HEK293 (cell line): ENCODE results near the gene DLK2.
A peak's percentile ranks its signal among the peaks of the same experiment; 100 is the strongest.

Experiments used
- CTCF ChIA-PET: fragments of 350-600 bp; formaldehyde crosslinking; extraction: SDS; loops from one replicate; lab custom pipeline; 2021; ENCODE audit warnings: antibody characterized with exemption; lab: Yijun Ruan, JAX
- POLR2A ChIA-PET: fragments of 300-600 bp; formaldehyde crosslinking; extraction: SDS; loops from one replicate; lab custom pipeline; 2020; ENCODE audit warnings: antibody characterized with exemption, inconsistent platforms; lab: Yijun Ruan, JAX
- H3K27ac ChIP-seq: fragments of 200-500 bp; sonication (Bioruptor generic); 2 replicates; pipeline ENCODE4 v1.5.1; 2014; ENCODE audit warnings: low read depth, low read length, control low read depth, inconsistent platforms; ENCODE audit errors: extremely low read depth
- H3K36me3 ChIP-seq, 2 experiments: fragments of 200-500 bp in 1 of 2; sonication (Bioruptor generic) in 1 of 2; 1 replicate in 1 of 2; 2 replicates in 1 of 2; pipeline ENCODE4 v1.5.1; 2014 to 2017; ENCODE audit warnings: inconsistent platforms in 2 of 2, low read length in 2 of 2; ENCODE audit not compliant: control insufficient read depth in 2 of 2, insufficient read depth in 1 of 2
- H3K4me1 ChIP-seq: fragments of 200-500 bp; sonication (Bioruptor generic); 2 replicates; pipeline ENCODE4 v1.5.1; 2014; ENCODE audit warnings: mild to moderate bottlenecking, low read length, inconsistent platforms; ENCODE audit not compliant: control insufficient read depth, insufficient read depth
- H3K4me3 ChIP-seq: 2 replicates; pipeline ENCODE4 v1.5.1; 2011; ENCODE audit warnings: low read depth, mild to moderate bottlenecking, control low read depth, low read length, moderate library complexity
- H3K9me3 ChIP-seq: fragments of 200-500 bp; sonication (Bioruptor generic); 2 replicates; pipeline ENCODE4 v1.5.1; 2014; ENCODE audit warnings: low read depth, low read length, inconsistent platforms; ENCODE audit not compliant: control insufficient read depth, insufficient read depth
- GFI1B ChIP-seq: fragments of 450-650 bp; formaldehyde crosslinking; IDR thresholded peaks from 2 replicates; pipeline ENCODE4 v1.5.1; 2016; ENCODE audit warnings: missing biosample characterization, missing genetic modification characterization
- KLF1 ChIP-seq: fragments of 450-650 bp; formaldehyde crosslinking; IDR thresholded peaks from 2 replicates; pipeline ENCODE4 v1.5.1; 2016; ENCODE audit warnings: missing biosample characterization, missing genetic modification characterization
- KLF8 ChIP-seq: fragments of 450-650 bp; formaldehyde crosslinking; IDR thresholded peaks from 2 replicates; pipeline ENCODE4 v1.5.1; 2016; ENCODE audit warnings: missing biosample characterization, missing genetic modification characterization
- KLF9 ChIP-seq: fragments of 450-650 bp; formaldehyde crosslinking; IDR thresholded peaks from 2 replicates; pipeline ENCODE4 v1.5.1; 2016; ENCODE audit warnings: missing biosample characterization, missing genetic modification characterization, low read depth
- OVOL3 ChIP-seq: fragments of 450-650 bp; formaldehyde crosslinking; IDR thresholded peaks from 2 replicates; pipeline ENCODE4 v1.5.1; 2016; ENCODE audit warnings: missing biosample characterization, missing genetic modification characterization
- SCRT2 ChIP-seq: fragments of 450-650 bp; formaldehyde crosslinking; IDR thresholded peaks from 2 replicates; pipeline ENCODE4 v1.5.1; 2016; ENCODE audit warnings: missing biosample characterization, missing genetic modification characterization
- SP2 ChIP-seq: fragments of 450-650 bp; formaldehyde crosslinking; IDR thresholded peaks from 2 replicates; pipeline ENCODE4 v1.5.1; 2016; ENCODE audit warnings: missing biosample characterization, missing genetic modification characterization
- ZBTB20 ChIP-seq: fragments of 450-650 bp; formaldehyde crosslinking; IDR thresholded peaks from 2 replicates; pipeline ENCODE4 v1.5.1; 2016; ENCODE audit warnings: missing biosample characterization, missing genetic modification characterization
- ZBTB48 ChIP-seq: fragments of 450-650 bp; formaldehyde crosslinking; IDR thresholded peaks from 2 replicates; pipeline ENCODE4 v1.5.1; 2016; ENCODE audit warnings: missing biosample characterization, missing genetic modification characterization
- ZFP41 ChIP-seq: fragments of 450-650 bp; formaldehyde crosslinking; IDR thresholded peaks from 2 replicates; pipeline ENCODE4 v1.5.1; 2016; ENCODE audit warnings: missing biosample characterization, missing genetic modification characterization, borderline replicate concordance
- ZNF157 ChIP-seq: fragments of 450-650 bp; formaldehyde crosslinking; IDR thresholded peaks from 2 replicates; pipeline ENCODE4 v1.5.1; 2016; ENCODE audit warnings: missing biosample characterization, missing genetic modification characterization
- ZNF23 ChIP-seq: fragments of 450-650 bp; formaldehyde crosslinking; IDR thresholded peaks from 2 replicates; pipeline ENCODE4 v1.5.1; 2016; ENCODE audit warnings: missing biosample characterization, missing genetic modification characterization, borderline replicate concordance
- ZNF621 ChIP-seq: fragments of 450-650 bp; formaldehyde crosslinking; IDR thresholded peaks from 2 replicates; pipeline ENCODE4 v1.5.1; 2017; ENCODE audit warnings: missing biosample characterization, missing genetic modification characterization
- ZNF670 ChIP-seq: fragments of 450-650 bp; formaldehyde crosslinking; IDR thresholded peaks from 2 replicates; pipeline ENCODE4 v1.5.1; 2016; ENCODE audit warnings: missing biosample characterization, missing genetic modification characterization, low read depth
- ZNF837 ChIP-seq: fragments of 450-650 bp; formaldehyde crosslinking; IDR thresholded peaks from 2 replicates; pipeline ENCODE4 v1.5.1; 2016; ENCODE audit warnings: missing biosample characterization, missing genetic modification characterization
- TF ChIP-seq, protein P1 (sequence below): fragments of 450-650 bp; formaldehyde crosslinking; IDR thresholded peaks from 2 replicates; pipeline ENCODE4 v1.5.1; 2016; ENCODE audit warnings: missing biosample characterization, missing genetic modification characterization
- TF ChIP-seq, protein P2 (sequence below): fragments of 450-650 bp; formaldehyde crosslinking; IDR thresholded peaks from 2 replicates; pipeline ENCODE4 v1.5.1; 2016; ENCODE audit warnings: missing biosample characterization, missing genetic modification characterization, low read depth
- TF ChIP-seq, protein P3 (sequence below): fragments of 450-650 bp; formaldehyde crosslinking; IDR thresholded peaks from 2 replicates; pipeline ENCODE4 v1.5.1; 2016; ENCODE audit warnings: missing biosample characterization, missing genetic modification characterization
- TF ChIP-seq, protein P4 (sequence below): fragments of 450-650 bp; formaldehyde crosslinking; IDR thresholded peaks from 2 replicates; pipeline ENCODE4 v1.5.1; 2017; ENCODE audit warnings: missing biosample characterization, missing genetic modification characterization
- TF ChIP-seq, protein P5 (sequence below): fragments of 450-650 bp; formaldehyde crosslinking; IDR thresholded peaks from 2 replicates; pipeline ENCODE4 v1.5.1; 2016; ENCODE audit warnings: missing biosample characterization, missing genetic modification characterization

Gene DLK2

DNA sequence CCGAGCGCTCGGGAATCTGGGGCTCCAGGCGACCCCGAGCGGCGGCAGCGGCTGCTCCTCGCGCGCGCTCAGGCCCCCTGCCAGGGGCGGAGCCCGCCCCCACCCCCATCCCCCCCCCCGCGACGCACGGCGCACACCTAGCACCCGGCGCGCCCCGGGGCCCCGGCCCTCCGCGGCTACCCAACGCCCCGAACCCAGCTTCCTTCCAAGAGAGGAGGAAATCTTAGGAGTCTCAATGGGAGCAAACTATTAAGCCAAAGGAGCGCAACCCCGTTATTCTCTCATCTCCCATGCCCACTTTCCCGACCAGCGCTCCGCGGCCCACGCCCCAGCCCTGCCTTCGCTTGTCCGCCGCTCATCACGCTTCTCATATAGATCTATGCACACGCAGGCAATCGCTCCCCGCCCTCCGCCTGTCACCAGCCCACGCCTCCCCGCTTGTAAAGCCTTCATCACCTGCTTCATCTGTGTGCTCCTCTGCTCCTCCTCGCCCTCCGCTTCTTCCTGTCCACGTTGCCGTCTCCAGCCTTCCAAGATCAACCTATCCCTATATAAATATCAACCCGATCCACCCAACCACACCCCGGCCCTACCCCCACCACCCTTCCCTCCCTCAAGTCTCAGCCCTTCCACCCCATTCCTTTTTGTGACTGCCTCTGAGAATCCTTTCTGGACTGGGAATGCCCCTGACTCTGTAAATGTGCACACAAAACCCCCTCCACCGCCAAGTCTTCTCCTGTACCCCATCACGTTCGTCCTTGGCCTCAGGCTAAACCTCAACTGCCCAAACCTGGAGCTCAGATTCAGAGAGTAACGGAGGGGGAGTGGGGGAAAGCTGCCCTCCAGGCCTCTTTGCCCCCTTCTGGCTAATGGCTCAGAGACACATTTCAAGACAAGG, at the start of gene DLK2 (continued):
- TF ChIP-seq KLF1 (tag by site-specific recombination) (peak; percentile 100), SP2 (tag by site-specific recombination) (peak; percentile 66), OVOL3 (tag by site-specific recombination) (no peak), ZNF837 (tag by site-specific recombination) (no peak), ZNF23 (no peak), ZBTB20 (tag by site-specific recombination) (peak; percentile 97), ZBTB48 (tag by site-specific recombination) (peak; percentile 38; the same call in 1 of the 2 replicates), ZNF670 (tag by site-specific recombination) (no peak), KLF9 (tag by site-specific recombination) (peak; percentile 75), ZNF157 (tag by site-specific recombination) (no peak), GFI1B (tag by site-specific recombination) (0 out of 2 replicates have a peak, but pooled peaks have one; percentile 20), KLF8 (tag by site-specific recombination) (peak; percentile 92), ZNF621 (tag by site-specific recombination) (no peak)
- TF ChIP-seq, protein P1, sequence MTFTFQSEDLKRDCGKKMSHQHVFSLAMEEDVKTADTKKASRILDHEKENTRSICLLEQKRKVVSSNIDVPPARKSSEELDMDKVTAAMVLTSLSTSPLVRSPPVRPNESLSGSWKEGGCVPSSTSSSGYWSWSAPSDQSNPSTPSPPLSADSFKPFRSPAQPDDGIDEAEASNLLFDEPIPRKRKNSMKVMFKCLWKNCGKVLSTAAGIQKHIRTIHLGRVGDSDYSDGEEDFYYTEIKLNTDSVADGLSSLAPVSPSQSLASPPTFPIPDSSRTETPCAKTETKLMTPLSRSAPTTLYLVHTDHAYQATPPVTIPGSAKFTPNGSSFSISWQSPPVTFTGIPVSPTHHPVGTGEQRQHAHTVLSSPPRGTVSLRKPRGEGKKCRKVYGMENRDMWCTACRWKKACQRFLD (tag by site-specific recombination), result no peak
- TF ChIP-seq, protein P2, sequence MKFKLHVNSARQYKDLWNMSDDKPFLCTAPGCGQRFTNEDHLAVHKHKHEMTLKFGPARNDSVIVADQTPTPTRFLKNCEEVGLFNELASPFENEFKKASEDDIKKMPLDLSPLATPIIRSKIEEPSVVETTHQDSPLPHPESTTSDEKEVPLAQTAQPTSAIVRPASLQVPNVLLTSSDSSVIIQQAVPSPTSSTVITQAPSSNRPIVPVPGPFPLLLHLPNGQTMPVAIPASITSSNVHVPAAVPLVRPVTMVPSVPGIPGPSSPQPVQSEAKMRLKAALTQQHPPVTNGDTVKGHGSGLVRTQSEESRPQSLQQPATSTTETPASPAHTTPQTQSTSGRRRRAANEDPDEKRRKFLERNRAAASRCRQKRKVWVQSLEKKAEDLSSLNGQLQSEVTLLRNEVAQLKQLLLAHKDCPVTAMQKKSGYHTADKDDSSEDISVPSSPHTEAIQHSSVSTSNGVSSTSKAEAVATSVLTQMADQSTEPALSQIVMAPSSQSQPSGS (tag by site-specific recombination), result no peak
- TF ChIP-seq, protein P3, sequence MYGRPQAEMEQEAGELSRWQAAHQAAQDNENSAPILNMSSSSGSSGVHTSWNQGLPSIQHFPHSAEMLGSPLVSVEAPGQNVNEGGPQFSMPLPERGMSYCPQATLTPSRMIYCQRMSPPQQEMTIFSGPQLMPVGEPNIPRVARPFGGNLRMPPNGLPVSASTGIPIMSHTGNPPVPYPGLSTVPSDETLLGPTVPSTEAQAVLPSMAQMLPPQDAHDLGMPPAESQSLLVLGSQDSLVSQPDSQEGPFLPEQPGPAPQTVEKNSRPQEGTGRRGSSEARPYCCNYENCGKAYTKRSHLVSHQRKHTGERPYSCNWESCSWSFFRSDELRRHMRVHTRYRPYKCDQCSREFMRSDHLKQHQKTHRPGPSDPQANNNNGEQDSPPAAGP, result peak; percentile 93
- TF ChIP-seq, protein P4, sequence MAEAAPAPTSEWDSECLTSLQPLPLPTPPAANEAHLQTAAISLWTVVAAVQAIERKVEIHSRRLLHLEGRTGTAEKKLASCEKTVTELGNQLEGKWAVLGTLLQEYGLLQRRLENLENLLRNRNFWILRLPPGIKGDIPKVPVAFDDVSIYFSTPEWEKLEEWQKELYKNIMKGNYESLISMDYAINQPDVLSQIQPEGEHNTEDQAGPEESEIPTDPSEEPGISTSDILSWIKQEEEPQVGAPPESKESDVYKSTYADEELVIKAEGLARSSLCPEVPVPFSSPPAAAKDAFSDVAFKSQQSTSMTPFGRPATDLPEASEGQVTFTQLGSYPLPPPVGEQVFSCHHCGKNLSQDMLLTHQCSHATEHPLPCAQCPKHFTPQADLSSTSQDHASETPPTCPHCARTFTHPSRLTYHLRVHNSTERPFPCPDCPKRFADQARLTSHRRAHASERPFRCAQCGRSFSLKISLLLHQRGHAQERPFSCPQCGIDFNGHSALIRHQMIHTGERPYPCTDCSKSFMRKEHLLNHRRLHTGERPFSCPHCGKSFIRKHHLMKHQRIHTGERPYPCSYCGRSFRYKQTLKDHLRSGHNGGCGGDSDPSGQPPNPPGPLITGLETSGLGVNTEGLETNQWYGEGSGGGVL (tag by site-specific recombination), result peak; percentile 90

DNA sequence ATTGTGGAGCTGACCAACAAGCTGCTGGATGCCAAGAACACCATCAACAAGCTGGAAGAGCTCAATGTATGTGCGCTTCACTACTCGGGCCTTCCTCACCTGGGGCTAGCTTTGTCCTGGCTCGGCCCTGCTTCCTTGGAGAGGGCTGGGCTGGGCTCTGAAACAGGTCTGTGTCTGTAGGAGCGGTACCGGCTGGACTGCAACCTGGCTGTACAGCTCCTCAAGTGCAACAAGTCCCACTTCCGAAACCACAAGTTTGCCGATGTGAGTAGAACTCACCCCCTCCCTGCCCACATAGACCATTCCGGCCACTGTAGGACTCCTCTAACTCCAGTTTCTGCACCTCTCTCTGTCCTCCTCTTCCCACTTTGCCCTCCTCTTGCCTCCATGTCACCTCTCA, 48.1 kb upstream of the DLK2 start:
- peaks cover 8 to 74% of the 10 kb centered on the region in 2 experiments; a peak in 2 of 3 replicates for H3K36me3 ChIP-seq
- ChIA-PET POLR2A (no interaction called here), CTCF (interaction anchor here (0.6 to 1.5 kb wide), 3 partner anchors 10 to 50 kb away, joined by 3 to 7 read pairs (median 5); no protein-coding TSS in a partner anchor)
- H3K27ac ChIP-seq, result no peak overlapping the region
- no peaks in the 10 kb centered on the region for H3K9me3 ChIP-seq
- H3K4me3 ChIP-seq, result no peak overlapping the region
- no peaks in the 10 kb centered on the region for H3K4me1 ChIP-seq
- TF ChIP-seq SCRT2 (tag by site-specific recombination), result peak; percentile 85
- TF ChIP-seq, protein P5, sequence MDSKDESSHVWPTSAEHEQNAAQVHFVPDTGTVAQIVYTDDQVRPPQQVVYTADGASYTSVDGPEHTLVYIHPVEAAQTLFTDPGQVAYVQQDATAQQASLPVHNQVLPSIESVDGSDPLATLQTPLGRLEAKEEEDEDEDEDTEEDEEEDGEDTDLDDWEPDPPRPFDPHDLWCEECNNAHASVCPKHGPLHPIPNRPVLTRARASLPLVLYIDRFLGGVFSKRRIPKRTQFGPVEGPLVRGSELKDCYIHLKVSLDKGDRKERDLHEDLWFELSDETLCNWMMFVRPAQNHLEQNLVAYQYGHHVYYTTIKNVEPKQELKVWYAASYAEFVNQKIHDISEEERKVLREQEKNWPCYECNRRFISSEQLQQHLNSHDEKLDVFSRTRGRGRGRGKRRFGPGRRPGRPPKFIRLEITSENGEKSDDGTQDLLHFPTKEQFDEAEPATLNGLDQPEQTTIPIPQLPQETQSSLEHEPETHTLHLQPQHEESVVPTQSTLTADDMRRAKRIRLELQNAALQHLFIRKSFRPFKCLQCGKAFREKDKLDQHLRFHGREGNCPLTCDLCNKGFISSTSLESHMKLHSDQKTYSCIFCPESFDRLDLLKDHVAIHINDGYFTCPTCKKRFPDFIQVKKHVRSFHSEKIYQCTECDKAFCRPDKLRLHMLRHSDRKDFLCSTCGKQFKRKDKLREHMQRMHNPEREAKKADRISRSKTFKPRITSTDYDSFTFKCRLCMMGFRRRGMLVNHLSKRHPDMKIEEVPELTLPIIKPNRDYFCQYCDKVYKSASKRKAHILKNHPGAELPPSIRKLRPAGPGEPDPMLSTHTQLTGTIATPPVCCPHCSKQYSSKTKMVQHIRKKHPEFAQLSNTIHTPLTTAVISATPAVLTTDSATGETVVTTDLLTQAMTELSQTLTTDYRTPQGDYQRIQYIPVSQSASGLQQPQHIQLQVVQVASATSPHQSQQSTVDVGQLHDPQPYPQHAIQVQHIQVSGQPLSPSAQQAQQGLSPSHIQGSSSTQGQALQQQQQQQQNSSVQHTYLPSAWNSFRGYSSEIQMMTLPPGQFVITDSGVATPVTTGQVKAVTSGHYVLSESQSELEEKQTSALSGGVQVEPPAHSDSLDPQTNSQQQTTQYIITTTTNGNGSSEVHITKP (tag by site-specific recombination), result peak; percentile 68
- TF ChIP-seq ZFP41 (tag by site-specific recombination), result no peak
